H1 (cell line): ENCODE measurements around the gene FAM24B. TPM values are rescaled to one million over a fixed set of nuclear protein-coding genes. Genes with fewer than 3 reads are reported as not detected.

Experiments
- CTCF ChIA-PET: fragments of 300-600 bp; sonication (Branson Sonifier 250); formaldehyde crosslinking; loops from one replicate; lab custom pipeline; 2021; ENCODE audit not compliant: partially characterized antibody; lab: Charles Lee
- POLR2A ChIA-PET: fragments of 300-600 bp; sonication (Branson Sonifier 250); formaldehyde crosslinking; loops from one replicate; lab custom pipeline; 2021; ENCODE audit warnings: inconsistent platforms; ENCODE audit not compliant: partially characterized antibody; lab: Charles Lee
- DNase-seq, 2 experiments: peaks; one replicate each; pipeline versions ENCODE4 v3.0.0 to v3.0.0-alpha.2; 2010 to 2022; ENCODE audit warnings: low spot score in 2 of 2, low read depth in 1 of 2, mixed read lengths in 1 of 2
- FAIRE-seq: peaks from 2 replicates; lab custom pipeline; 2011; peaks lifted over from hg19 to GRCh38; lab: Jason Lieb, UNC
- H2AFZ ChIP-seq: 2 replicates; pipeline ENCODE4 v1.8.1; 2012; ENCODE audit warnings: low read length, inconsistent platforms
- H2AK5ac ChIP-seq: 2 replicates; pipeline ENCODE4 v1.6.1; 2013; ENCODE audit warnings: low read depth, low read length
- H2BK120ac ChIP-seq: replicated peaks from 2 replicates; pipeline ENCODE3; 2013; ENCODE audit warnings: low read depth, low read length, inconsistent platforms
- H2BK12ac ChIP-seq: 2 replicates; pipeline ENCODE4 v1.6.1; 2013; ENCODE audit warnings: low read depth, low read length
- H2BK15ac ChIP-seq: 2 replicates; pipeline ENCODE4 v1.6.1; 2013; ENCODE audit warnings: low read length
- H2BK20ac ChIP-seq: 2 replicates; pipeline ENCODE4 v1.6.1; 2013; ENCODE audit warnings: low read length
- H2BK5ac ChIP-seq: 2 replicates; pipeline ENCODE4 v1.6.1; 2013; ENCODE audit warnings: low read depth, low read length
- H3K14ac ChIP-seq: 2 replicates; pipeline ENCODE4 v1.6.1; 2013; ENCODE audit warnings: inconsistent platforms; ENCODE audit not compliant: insufficient read length
- H3K18ac ChIP-seq: 2 replicates; pipeline ENCODE4 v1.6.1; 2013; ENCODE audit warnings: low read length; ENCODE audit errors: extremely low read depth
- H3K23ac ChIP-seq: 2 replicates; pipeline ENCODE4 v1.6.1; 2013; ENCODE audit warnings: inconsistent platforms; ENCODE audit not compliant: insufficient read length
- H3K23me2 ChIP-seq: 2 replicates; pipeline ENCODE4 v1.6.1; 2013; ENCODE audit warnings: low read depth, low read length
- H3K27ac ChIP-seq: 2 replicates; pipeline ENCODE4 v1.6.1; 2011; ENCODE audit warnings: low read depth, low read length, inconsistent platforms
- H3K27me3 ChIP-seq, 4 experiments: replicated peaks in 1 of 4; 1 replicate in 1 of 4; 2 replicates in 3 of 4; pipeline versions ENCODE4 v1.6.1 to v1.8.1; 2011 to 2013; ENCODE audit warnings: low read length in 3 of 4, mild to moderate bottlenecking in 3 of 4, inconsistent platforms in 2 of 4, mixed read lengths in 2 of 4, moderate library complexity in 1 of 4; ENCODE audit not compliant: control insufficient read depth in 3 of 4, insufficient read depth in 3 of 4; ENCODE audit errors: extremely low read depth in 1 of 4
- H3K36me3 ChIP-seq, 4 experiments: 2 replicates each; pipeline versions ENCODE4 v1.6.1 to v1.8.1; 2011 to 2013; ENCODE audit warnings: mild to moderate bottlenecking in 4 of 4, low read length in 3 of 4, moderate library complexity in 2 of 4, control low read depth in 1 of 4, inconsistent platforms in 1 of 4; ENCODE audit not compliant: insufficient read depth in 4 of 4, control insufficient read depth in 2 of 4
- H3K4ac ChIP-seq: replicated peaks from 2 replicates; pipeline ENCODE3; 2013; ENCODE audit warnings: low read length, low read depth, mixed read lengths, inconsistent platforms; ENCODE audit not compliant: insufficient read length
- H3K4me1 ChIP-seq, 4 experiments: replicated peaks in 1 of 4; 1 replicate in 1 of 4; 2 replicates in 3 of 4; pipeline versions ENCODE4 v1.6.1 to v1.8.1; 2011 to 2013; ENCODE audit warnings: low read length in 3 of 4, inconsistent platforms in 2 of 4, mixed read lengths in 1 of 4; ENCODE audit not compliant: insufficient read depth in 4 of 4, control insufficient read depth in 3 of 4
- H3K4me2 ChIP-seq, 2 experiments: 2 replicates each; pipeline versions ENCODE4 v1.6.1 to v1.8.1; 2011 to 2013; ENCODE audit warnings: low read depth in 2 of 2, low read length in 2 of 2, control low read depth in 1 of 2, inconsistent platforms in 1 of 2, mild to moderate bottlenecking in 1 of 2; ENCODE audit not compliant: insufficient read depth in 1 of 2
- H3K4me3 ChIP-seq, 4 experiments: fragments of 200-600, 300-600 bp in 1 of 4; sonication (generic), shearing (Covaris generic), sonication (Bioruptor Twin) in 1 of 4; 2 replicates each; pipeline versions ENCODE4 v1.5.1 to v1.8.1; 2011 to 2016; ENCODE audit warnings: low read length in 4 of 4, low read depth in 3 of 4, control low read depth in 2 of 4, inconsistent platforms in 2 of 4, mild to moderate bottlenecking in 2 of 4, mixed read lengths in 1 of 4, moderate library complexity in 1 of 4; ENCODE audit not compliant: insufficient read depth in 2 of 4; ENCODE audit errors: extremely low read depth in 1 of 4
- H3K56ac ChIP-seq: replicated peaks from 2 replicates; pipeline ENCODE3; 2013; ENCODE audit warnings: low read depth, mild to moderate bottlenecking, mixed read lengths, low read length, inconsistent platforms; ENCODE audit not compliant: insufficient read length
- H3K79me1 ChIP-seq: 2 replicates; pipeline ENCODE4 v1.6.1; 2013; ENCODE audit warnings: low read depth, low read length, control low read depth
- H3K79me2 ChIP-seq, 2 experiments: 2 replicates each; pipeline versions ENCODE4 v1.6.1 to v1.8.1; 2012 to 2013; ENCODE audit warnings: low read length in 2 of 2, mild to moderate bottlenecking in 2 of 2, inconsistent platforms in 1 of 2; ENCODE audit not compliant: insufficient read depth in 2 of 2, control insufficient read depth in 1 of 2
- H3K9ac ChIP-seq, 4 experiments: replicated peaks in 1 of 4; 1 replicate in 1 of 4; 2 replicates in 3 of 4; pipeline versions ENCODE4 v1.6.1 to v1.8.1; 2011 to 2013; ENCODE audit warnings: low read depth in 3 of 4, low read length in 3 of 4, control low read depth in 2 of 4, mild to moderate bottlenecking in 2 of 4, moderate library complexity in 2 of 4, inconsistent platforms in 1 of 4; ENCODE audit errors: extremely low read depth in 1 of 4
- H3K9me3 ChIP-seq, 2 experiments: 2 replicates each; pipeline versions ENCODE4 v1.6.1 to v1.8.1; 2012 to 2013; ENCODE audit warnings: mild to moderate bottlenecking in 2 of 2, moderate library complexity in 2 of 2, control low read depth in 1 of 2, inconsistent platforms in 1 of 2, low read depth in 1 of 2, low read length in 1 of 2, mixed read lengths in 1 of 2; ENCODE audit not compliant: insufficient read depth in 2 of 2
- H4K20me1 ChIP-seq, 2 experiments: replicated peaks in 1 of 2; 2 replicates each; pipeline versions ENCODE3 to v1.8.1; 2011 to 2013; ENCODE audit warnings: inconsistent platforms in 2 of 2, low read length in 2 of 2, mild to moderate bottlenecking in 1 of 2; ENCODE audit not compliant: insufficient read depth in 2 of 2, control insufficient read depth in 1 of 2
- H4K5ac ChIP-seq: 2 replicates; pipeline ENCODE4 v1.6.1; 2013; ENCODE audit warnings: low read length, low read depth, mixed read lengths, inconsistent platforms; ENCODE audit not compliant: insufficient read length
- H4K8ac ChIP-seq: 2 replicates; pipeline ENCODE4 v1.8.0; 2013; ENCODE audit warnings: mild to moderate bottlenecking, moderate library complexity, low read length, inconsistent platforms; ENCODE audit not compliant: insufficient read depth; ENCODE audit errors: extremely low read depth
- H4K91ac ChIP-seq: replicated peaks from 2 replicates; pipeline ENCODE3; 2013; ENCODE audit warnings: low read length, mixed read lengths, inconsistent platforms; ENCODE audit not compliant: insufficient read length
- CEBPB ChIP-seq: IDR thresholded peaks from 2 replicates; pipeline ENCODE4 v1.6.1; 2012; ENCODE audit warnings: low read depth, low read length
- TEAD4 ChIP-seq: IDR thresholded peaks from 2 replicates; pipeline ENCODE4 v1.6.1; 2012; ENCODE audit warnings: low read depth, low read length, inconsistent platforms, mixed read lengths
- WGBS, 2 experiments: shearing (Covaris generic) in 1 of 2; methylation state at CpG; one replicate each; pipeline versions ENCODE4 v1.1.6 to v1.1.7; 2013 to 2015; ENCODE audit warnings: low lambda C conversion rate in 2 of 2, mixed read lengths in 2 of 2, inconsistent platforms in 1 of 2, low coverage in 1 of 2, missing lambda C conversion rate in 1 of 2; ENCODE audit not compliant: insufficient replicate concordance in 2 of 2, insufficient coverage in 1 of 2, insufficient read length in 1 of 2; ENCODE audit errors: extremely low coverage in 1 of 2, missing lambda C conversion rate in 1 of 2; 5-methylcytosine and 5-hydroxymethylcytosine counted together
- polyA plus RNA-seq, 7 experiments: library from polyadenylated mRNA; depleted of rRNA in 3 of 7; stranded (reverse) in 5 of 7; unstranded in 2 of 7; fragments of >200 nt in 5 of 7; fragments of 200-250 nt in 2 of 7; gene quantifications; 1 replicate in 5 of 7; 2 replicates in 1 of 7; 4 replicates in 1 of 7; pipeline versions ENCODE4 v1.2.1 to v1.2.3, GENCODE V29; 2011 to 2013; ENCODE audit warnings: missing spikeins in 2 of 7, mixed read lengths in 2 of 7
- total RNA-seq: library from RNA; stranded (reverse); fragmentation: NEBNext Ultra II Directional; extraction: Animal tissue kit (Norgen Biotek cat#: 25700); gene quantifications from 2 replicates; pipeline ENCODE4 v1.2.1, GENCODE V29; 2021

Gene FAM24B
- total and polyA plus RNA-seq, 2 of the 8 experiments (the other 6 are each of a cell fraction or from before 2014, with no cell fraction given) = 0.50 to 0.56 TPM

DNA sequence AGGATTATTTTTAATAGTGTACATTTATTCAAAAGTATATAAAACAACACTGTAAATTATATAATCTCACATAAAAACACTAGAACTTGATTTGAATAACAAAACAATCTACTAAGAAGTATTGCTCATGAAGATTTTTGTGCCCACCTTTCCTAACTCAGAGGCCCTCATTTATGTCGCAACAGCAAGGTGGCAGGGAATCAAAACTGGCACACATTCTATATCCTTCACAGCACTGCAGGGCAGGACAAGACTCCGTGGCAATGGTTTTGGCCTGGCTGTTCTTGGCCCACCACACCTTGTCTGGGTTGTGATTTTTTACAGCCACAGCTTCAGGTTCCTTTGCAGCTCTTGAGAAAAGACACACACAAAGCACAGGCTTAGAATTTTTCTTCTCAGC is 30.3 kb downstream of the FAM24B start:
- 0 out of 4 replicates have a peak, but pooled peaks cover 0 to 3% of the 10 kb centered on the region in 2 experiments for H3K9me3 ChIP-seq
- H4K8ac ChIP-seq = peak overlapping the region; percentile 51; the same call in 1 of the 2 replicates
- H3K27me3 ChIP-seq = no peaks in the 10 kb centered on the region
- no peak for TF ChIP-seq TEAD4
- TF ChIP-seq CEBPB = peak; percentile 32; the same call in 1 of the 2 replicates
- H2BK15ac ChIP-seq = no peak overlapping the region
- H4K91ac ChIP-seq = no peak overlapping the region
- H3K23ac ChIP-seq = no peak overlapping the region
- H2BK20ac ChIP-seq = no peak overlapping the region
- H3K27ac ChIP-seq = no peak overlapping the region
- H2AK5ac ChIP-seq = no peak overlapping the region
- no peak overlapping the region for H3K4ac ChIP-seq
- no peak overlapping the region for H3K4me2 ChIP-seq
- no peak overlapping the region for H3K56ac ChIP-seq
- no peak overlapping the region for H3K4me3 ChIP-seq
- H4K5ac ChIP-seq = no peak overlapping the region
- H4K20me1 ChIP-seq = no peaks in the 10 kb centered on the region
- H3K79me1 ChIP-seq = no peaks in the 10 kb centered on the region
- H3K23me2 ChIP-seq = no peaks in the 10 kb centered on the region
- H2BK5ac ChIP-seq = no peak overlapping the region
- no peak overlapping the region for H2BK120ac ChIP-seq
- POLR2A ChIA-PET = no interaction called here
- no peak overlapping the region for H3K18ac ChIP-seq
- H2BK12ac ChIP-seq = peak overlapping the region; percentile 32; the same call in 1 of the 2 replicates
- no peak overlapping the region for H2AFZ ChIP-seq
- H3K4me1 ChIP-seq = peaks cover 0 to 11% (median 6%) of the 10 kb centered on the region in 4 experiments; a peak in 4 of 7 replicates
- CTCF ChIA-PET = interaction anchor here (0.9 to 1.6 kb wide), 3 partner anchors 10 to 43 kb away, joined by 3 to 6 read pairs (median 5); no protein-coding TSS in a partner anchor
- no peak overlapping the region for H3K14ac ChIP-seq
- H3K36me3 ChIP-seq = peaks cover 0 to 4% (median 0%) of the 10 kb centered on the region in 4 experiments; a peak in 2 of 8 replicates
- no peak for DNase-seq
- 97% methylated on average over 2 of the region's 2 CpGs; no CpG with 5 or more reads in 1 of the 2 experiments for WGBS, 2 experiments
- no peak overlapping the region for H3K9ac ChIP-seq
- no peaks in the 10 kb centered on the region for H3K79me2 ChIP-seq
- no peak for FAIRE-seq
